SK-N-SH treated with all-trans-retinoic acid at 6 μM for 48 hours (cell line): Measurements from ENCODE around the gene LRRC28.

Experiments
- ATAC-seq: fragments of 200-7000 bp; cut with Tn5 transposase; 3 replicates; pipeline ENCODE4 v1.9.1; 2020; ENCODE audit warnings: mild to moderate bottlenecking, moderate library complexity
- ARNTL ChIP-seq: fragments of 450-650 bp; formaldehyde crosslinking; IDR thresholded peaks from 2 replicates; pipeline ENCODE4 v1.5.0; 2020; ENCODE audit warnings: low read depth, mild to moderate bottlenecking, moderate library complexity, borderline replicate concordance
- BACH2 ChIP-seq: fragments of 250-450 bp; sonication (Bioruptor Pico); IDR thresholded peaks from 2 replicates; pipeline ENCODE4 v1.9.0; 2021; ENCODE audit warnings: mild to moderate bottlenecking, borderline replicate concordance
- CSDC2 ChIP-seq: fragments of 250-450 bp; sonication (Bioruptor Pico); IDR thresholded peaks from 2 replicates; pipeline ENCODE4 v1.5.0; 2020; ENCODE audit warnings: mild to moderate bottlenecking, moderate library complexity
- ESRRG ChIP-seq: fragments of 250-450 bp; sonication (Bioruptor Pico); IDR thresholded peaks from 2 replicates; pipeline ENCODE4 v1.6.1; 2021; ENCODE audit warnings: mild to moderate bottlenecking
- GLIS3 ChIP-seq: fragments of 250-450 bp; sonication (Bioruptor Pico); IDR thresholded peaks from 2 replicates; pipeline ENCODE4 v1.5.0; 2020; ENCODE audit warnings: mild to moderate bottlenecking, moderate library complexity
- OSR1 ChIP-seq: fragments of 250-450 bp; sonication (Bioruptor Pico); IDR thresholded peaks from 2 replicates; pipeline ENCODE4 v1.8.0; 2022; ENCODE audit warnings: moderate library complexity, mild to moderate bottlenecking, inconsistent platforms
- PPARA ChIP-seq: fragments of 250-450 bp; sonication (Bioruptor Pico); IDR thresholded peaks from 2 replicates; pipeline ENCODE4 v1.5.0; 2020; ENCODE audit warnings: mild to moderate bottlenecking, borderline replicate concordance
- RARB ChIP-seq: fragments of 250-450 bp; sonication (Bioruptor Pico); IDR thresholded peaks from 2 replicates; pipeline ENCODE4 v1.8.0; 2021; ENCODE audit warnings: mild to moderate bottlenecking, moderate library complexity
- SNAI2 ChIP-seq: fragments of 250-450 bp; sonication (Bioruptor Pico); IDR thresholded peaks from 2 replicates; pipeline ENCODE4 v1.5.0; 2020; ENCODE audit warnings: mild to moderate bottlenecking, moderate library complexity
- TCF4 ChIP-seq: fragments of 250-450 bp; sonication (Bioruptor Pico); IDR thresholded peaks from 2 replicates; pipeline ENCODE4 v1.8.0; 2021; ENCODE audit warnings: mild to moderate bottlenecking, moderate library complexity, borderline replicate concordance
- TOX ChIP-seq: fragments of 250-450 bp; sonication (Bioruptor Pico); IDR thresholded peaks from 2 replicates; pipeline ENCODE4 v1.8.0; 2021; ENCODE audit warnings: mild to moderate bottlenecking, moderate library complexity, borderline replicate concordance
- ZC3H10 ChIP-seq: fragments of 250-450 bp; sonication (Bioruptor Pico); IDR thresholded peaks from 2 replicates; pipeline ENCODE4 v1.5.1; 2021; ENCODE audit warnings: mild to moderate bottlenecking, moderate library complexity
- ZFP3 ChIP-seq: fragments of 250-450 bp; sonication (Bioruptor Pico); IDR thresholded peaks from 2 replicates; pipeline ENCODE4 v1.5.0; 2020; ENCODE audit warnings: mild to moderate bottlenecking, moderate library complexity
- ZFP30 ChIP-seq: fragments of 450-650 bp; formaldehyde crosslinking; IDR thresholded peaks from 2 replicates; pipeline ENCODE4 v1.5.0; 2022; ENCODE audit warnings: mild to moderate bottlenecking, moderate library complexity
- ZNF565 ChIP-seq: fragments of 450-650 bp; formaldehyde crosslinking; conservative IDR thresholded peaks from 2 replicates; pipeline ENCODE4 v1.5.0; 2020; ENCODE audit warnings: low read depth, mild to moderate bottlenecking, moderate library complexity
- ZNF70 ChIP-seq: fragments of 450-650 bp; formaldehyde crosslinking; IDR thresholded peaks from 2 replicates; pipeline ENCODE4 v1.5.0; 2020; ENCODE audit warnings: mild to moderate bottlenecking, moderate library complexity
- ZNF8 ChIP-seq: fragments of 450-650 bp; formaldehyde crosslinking; IDR thresholded peaks from 2 replicates; pipeline ENCODE4 v1.5.0; 2020; ENCODE audit warnings: mild to moderate bottlenecking, moderate library complexity
- TF ChIP-seq, protein P1 (sequence below): fragments of 250-450 bp; sonication (Bioruptor Pico); IDR thresholded peaks from 2 replicates; pipeline ENCODE4 v1.8.0; 2020; ENCODE audit warnings: mild to moderate bottlenecking, moderate library complexity, borderline replicate concordance
- TF ChIP-seq, protein P2 (sequence below): fragments of 250-450 bp; sonication (Bioruptor Pico); IDR thresholded peaks from 2 replicates; pipeline ENCODE4 v1.5.1; 2020; ENCODE audit warnings: low read depth, mild to moderate bottlenecking, moderate library complexity
- TF ChIP-seq, protein P3 (sequence below): fragments of 250-450 bp; sonication (Bioruptor Pico); IDR thresholded peaks from 2 replicates; pipeline ENCODE4 v1.5.1; 2021; ENCODE audit warnings: mild to moderate bottlenecking, moderate library complexity
- TF ChIP-seq, protein P4 (sequence below): fragments of 250-450 bp; sonication (Bioruptor Pico); IDR thresholded peaks from 2 replicates; pipeline ENCODE4 v1.8.0; 2021; ENCODE audit warnings: low read depth, mild to moderate bottlenecking, moderate library complexity, borderline replicate concordance

The LRRC28 gene

DNA sequence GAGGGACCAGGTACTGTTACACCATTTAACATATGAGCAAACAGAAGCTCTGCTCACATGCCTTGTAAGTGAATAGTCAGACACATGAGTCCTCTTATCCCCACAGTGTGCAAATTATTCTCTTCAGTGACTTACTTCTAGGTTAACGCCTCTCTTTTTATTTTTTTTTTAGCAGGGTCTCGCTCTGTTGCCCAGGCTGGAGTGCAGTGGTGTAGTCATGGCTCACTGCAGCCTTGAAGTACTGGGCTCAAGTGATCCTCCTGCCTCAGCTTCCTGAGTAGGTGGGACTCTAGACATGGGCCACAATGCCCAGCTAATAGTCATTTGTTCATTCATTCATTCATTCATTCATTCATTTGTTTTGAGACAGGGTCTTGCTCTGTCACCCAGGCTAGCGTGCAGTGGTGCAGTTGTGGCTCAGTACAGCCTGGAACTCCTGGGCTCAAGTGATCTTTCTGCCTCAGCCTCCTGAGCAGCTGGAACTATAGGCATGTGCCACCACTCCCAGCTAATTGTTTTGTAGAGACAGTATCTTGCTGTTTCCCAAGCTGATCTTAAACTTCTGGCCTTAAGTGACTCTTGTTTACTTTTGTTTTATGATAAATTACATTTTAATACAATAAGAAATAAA is 94.7 kb downstream of the LRRC28 start:
- TF ChIP-seq, protein P1, sequence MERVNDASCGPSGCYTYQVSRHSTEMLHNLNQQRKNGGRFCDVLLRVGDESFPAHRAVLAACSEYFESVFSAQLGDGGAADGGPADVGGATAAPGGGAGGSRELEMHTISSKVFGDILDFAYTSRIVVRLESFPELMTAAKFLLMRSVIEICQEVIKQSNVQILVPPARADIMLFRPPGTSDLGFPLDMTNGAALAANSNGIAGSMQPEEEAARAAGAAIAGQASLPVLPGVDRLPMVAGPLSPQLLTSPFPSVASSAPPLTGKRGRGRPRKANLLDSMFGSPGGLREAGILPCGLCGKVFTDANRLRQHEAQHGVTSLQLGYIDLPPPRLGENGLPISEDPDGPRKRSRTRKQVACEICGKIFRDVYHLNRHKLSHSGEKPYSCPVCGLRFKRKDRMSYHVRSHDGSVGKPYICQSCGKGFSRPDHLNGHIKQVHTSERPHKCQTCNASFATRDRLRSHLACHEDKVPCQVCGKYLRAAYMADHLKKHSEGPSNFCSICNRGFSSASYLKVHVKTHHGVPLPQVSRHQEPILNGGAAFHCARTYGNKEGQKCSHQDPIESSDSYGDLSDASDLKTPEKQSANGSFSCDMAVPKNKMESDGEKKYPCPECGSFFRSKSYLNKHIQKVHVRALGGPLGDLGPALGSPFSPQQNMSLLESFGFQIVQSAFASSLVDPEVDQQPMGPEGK (CRISPR knock-in tag) = no peak
- no peak for TF ChIP-seq ZC3H10
- no peak for TF ChIP-seq PPARA (CRISPR knock-in tag)
- no peak for TF ChIP-seq GLIS3 (CRISPR knock-in tag)
- TF ChIP-seq TCF4 (CRISPR knock-in tag) = no peak
- TF ChIP-seq OSR1 (CRISPR knock-in tag) = no peak
- TF ChIP-seq, protein P2, sequence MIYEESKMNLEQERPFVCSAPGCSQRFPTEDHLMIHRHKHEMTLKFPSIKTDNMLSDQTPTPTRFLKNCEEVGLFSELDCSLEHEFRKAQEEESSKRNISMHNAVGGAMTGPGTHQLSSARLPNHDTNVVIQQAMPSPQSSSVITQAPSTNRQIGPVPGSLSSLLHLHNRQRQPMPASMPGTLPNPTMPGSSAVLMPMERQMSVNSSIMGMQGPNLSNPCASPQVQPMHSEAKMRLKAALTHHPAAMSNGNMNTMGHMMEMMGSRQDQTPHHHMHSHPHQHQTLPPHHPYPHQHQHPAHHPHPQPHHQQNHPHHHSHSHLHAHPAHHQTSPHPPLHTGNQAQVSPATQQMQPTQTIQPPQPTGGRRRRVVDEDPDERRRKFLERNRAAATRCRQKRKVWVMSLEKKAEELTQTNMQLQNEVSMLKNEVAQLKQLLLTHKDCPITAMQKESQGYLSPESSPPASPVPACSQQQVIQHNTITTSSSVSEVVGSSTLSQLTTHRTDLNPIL (CRISPR knock-in tag) = no peak
- no peak for TF ChIP-seq BACH2 (CRISPR knock-in tag)
- TF ChIP-seq CSDC2 = no peak
- no peak for TF ChIP-seq ZFP30 (CRISPR knock-in tag)
- TF ChIP-seq ZNF70 = no peak
- TF ChIP-seq SNAI2 = no peak
- TF ChIP-seq, protein P3, sequence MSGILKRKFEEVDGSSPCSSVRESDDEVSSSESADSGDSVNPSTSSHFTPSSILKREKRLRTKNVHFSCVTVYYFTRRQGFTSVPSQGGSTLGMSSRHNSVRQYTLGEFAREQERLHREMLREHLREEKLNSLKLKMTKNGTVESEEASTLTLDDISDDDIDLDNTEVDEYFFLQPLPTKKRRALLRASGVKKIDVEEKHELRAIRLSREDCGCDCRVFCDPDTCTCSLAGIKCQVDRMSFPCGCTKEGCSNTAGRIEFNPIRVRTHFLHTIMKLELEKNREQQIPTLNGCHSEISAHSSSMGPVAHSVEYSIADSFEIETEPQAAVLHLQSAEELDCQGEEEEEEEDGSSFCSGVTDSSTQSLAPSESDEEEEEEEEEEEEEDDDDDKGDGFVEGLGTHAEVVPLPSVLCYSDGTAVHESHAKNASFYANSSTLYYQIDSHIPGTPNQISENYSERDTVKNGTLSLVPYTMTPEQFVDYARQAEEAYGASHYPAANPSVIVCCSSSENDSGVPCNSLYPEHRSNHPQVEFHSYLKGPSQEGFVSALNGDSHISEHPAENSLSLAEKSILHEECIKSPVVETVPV (CRISPR knock-in tag) = no peak
- TF ChIP-seq ZNF565 (CRISPR knock-in tag) = no peak
- TF ChIP-seq ZFP3 (CRISPR knock-in tag) = no peak
- no peak for TF ChIP-seq TOX
- TF ChIP-seq RARB (CRISPR knock-in tag) = no peak
- ATAC-seq = no peak

DNA sequence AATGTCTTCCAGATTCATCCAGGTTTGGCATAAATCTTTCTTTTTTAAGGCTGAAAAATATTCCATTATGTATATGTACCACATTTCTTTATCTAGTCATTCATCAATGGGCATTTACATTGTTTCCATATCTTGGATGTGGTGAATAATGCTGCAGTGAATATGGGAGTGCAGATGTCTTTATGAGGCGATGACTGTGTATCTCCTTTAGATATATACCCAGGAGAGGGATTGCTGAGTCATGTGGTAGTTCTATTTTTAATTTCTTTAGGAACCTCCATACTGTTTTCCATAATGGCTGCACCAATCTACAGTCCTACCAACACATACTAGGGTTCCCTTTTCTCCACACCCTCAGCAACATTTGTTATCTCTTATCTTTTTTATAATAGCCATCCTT is 96.3 kb downstream of the LRRC28 start:
- TF ChIP-seq ZNF565 (CRISPR knock-in tag) = no peak
- no peak for TF ChIP-seq ESRRG
- TF ChIP-seq, protein P2 (CRISPR knock-in tag) = no peak
- TF ChIP-seq, protein P1 (CRISPR knock-in tag) = no peak
- no peak for TF ChIP-seq PPARA (CRISPR knock-in tag)
- no peak for TF ChIP-seq ZNF70
- TF ChIP-seq ZNF8 (CRISPR knock-in tag) = no peak
- TF ChIP-seq, protein P4, sequence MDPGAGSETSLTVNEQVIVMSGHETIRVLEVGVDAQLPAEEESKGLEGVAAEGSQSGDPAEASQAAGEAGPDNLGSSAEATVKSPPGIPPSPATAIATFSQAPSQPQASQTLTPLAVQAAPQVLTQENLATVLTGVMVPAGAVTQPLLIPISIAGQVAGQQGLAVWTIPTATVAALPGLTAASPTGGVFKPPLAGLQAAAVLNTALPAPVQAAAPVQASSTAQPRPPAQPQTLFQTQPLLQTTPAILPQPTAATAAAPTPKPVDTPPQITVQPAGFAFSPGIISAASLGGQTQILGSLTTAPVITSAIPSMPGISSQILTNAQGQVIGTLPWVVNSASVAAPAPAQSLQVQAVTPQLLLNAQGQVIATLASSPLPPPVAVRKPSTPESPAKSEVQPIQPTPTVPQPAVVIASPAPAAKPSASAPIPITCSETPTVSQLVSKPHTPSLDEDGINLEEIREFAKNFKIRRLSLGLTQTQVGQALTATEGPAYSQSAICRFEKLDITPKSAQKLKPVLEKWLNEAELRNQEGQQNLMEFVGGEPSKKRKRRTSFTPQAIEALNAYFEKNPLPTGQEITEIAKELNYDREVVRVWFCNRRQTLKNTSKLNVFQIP = no peak
- no peak for TF ChIP-seq ARNTL (CRISPR knock-in tag)
- no peak for TF ChIP-seq ZFP30 (CRISPR knock-in tag)
- TF ChIP-seq ZC3H10 = no peak
- TF ChIP-seq OSR1 (CRISPR knock-in tag) = no peak
- TF ChIP-seq SNAI2 = no peak
- TF ChIP-seq, protein P3 (CRISPR knock-in tag) = no peak
- ATAC-seq = no peak
